ENCODE measurements around the gene LAMA1. TPM values are rescaled to one million over a fixed set of nuclear protein-coding genes. Genes with fewer than 3 reads are reported as not detected.

The LAMA1 gene
- total RNA-seq, 1 experiment from 2014 or later, result 129 TPM

GRCh38 chr18:7071600-7071999 is 46.0 kb downstream of the LAMA1 start:
- Histone ChIP-seq H3K9me3 (peaks cover 7% of the 10 kb centered on the region; the same call in 1 of the 2 replicates), H3K4me3 (ENCODE audit: low read depth, low read length) (no peak overlapping the region), H3K36me3 (ENCODE audit: control insufficient read depth, insufficient read depth, low read length) (no peaks in the 10 kb centered on the region), H3K27me3 (replicated peaks; ENCODE audit: control insufficient read depth, insufficient read depth, low read length) (no peaks in the 10 kb centered on the region), H3K4me1 (peaks cover 50% of the 10 kb centered on the region)
- CTCF ChIA-PET, result no interaction called here
- Mint-ChIP-seq H3K9me3 (ENCODE audit: unreplicated experiment) (no peaks in the 10 kb centered on the region), H3K4me3 (ENCODE audit: unreplicated experiment) (no peak overlapping the region), H3K27ac (ENCODE audit: unreplicated experiment) (no peak overlapping the region), H3K27me3 (ENCODE audit: insufficient read depth, unreplicated experiment) (no peaks in the 10 kb centered on the region), H3K36me3 (ENCODE audit: insufficient read depth, unreplicated experiment) (peaks cover 6% of the 10 kb centered on the region), H3K4me1 (ENCODE audit: low read depth, unreplicated experiment) (peaks cover 42% of the 10 kb centered on the region)
- POLR2A ChIA-PET, result no interaction called here
- no peak for DNase-seq
- BruUV-seq (replicated peaks), result no TSS peak
- no peak for TF ChIP-seq CTCF (IDR thresholded peaks at IDR 0.05; ENCODE audit: insufficient read depth in 1 of 2, low read depth in 1 of 2, low read length in 1 of 2, severe bottlenecking in 1 of 2, unreplicated experiment in 1 of 2)
- intact Hi-C loops (cut with micrococcal nuclease; ENCODE audit: unreplicated experiment), result no loop called here

GRCh38 chr18:7070466-7070865 is 47.1 kb downstream of the LAMA1 start:
- H3K27me3 ChIP-seq (replicated peaks; ENCODE audit: control insufficient read depth, insufficient read depth, low read length), result no peaks in the 10 kb centered on the region
- intact Hi-C loops (cut with micrococcal nuclease; ENCODE audit: unreplicated experiment), result no loop called here
- H3K4me1 ChIP-seq, result peaks cover 61% of the 10 kb centered on the region
- CTCF ChIA-PET, result no interaction called here
- H3K36me3 ChIP-seq (ENCODE audit: control insufficient read depth, insufficient read depth, low read length), result no peaks in the 10 kb centered on the region
- peaks cover 7% of the 10 kb centered on the region; the same call in 1 of the 2 replicates for H3K9me3 ChIP-seq
- peaks cover 42% of the 10 kb centered on the region for H3K4me1 Mint-ChIP-seq (ENCODE audit: low read depth, unreplicated experiment)
- no peaks in the 10 kb centered on the region for H3K27me3 Mint-ChIP-seq (ENCODE audit: insufficient read depth, unreplicated experiment)
- no TSS peak for BruUV-seq (replicated peaks)
- no peak overlapping the region for H3K27ac Mint-ChIP-seq (ENCODE audit: unreplicated experiment)
- H3K9me3 Mint-ChIP-seq (ENCODE audit: unreplicated experiment), result no peaks in the 10 kb centered on the region
- DNase-seq, result no peak
- peaks cover 6% of the 10 kb centered on the region for H3K36me3 Mint-ChIP-seq (ENCODE audit: insufficient read depth, unreplicated experiment)
- H3K4me3 Mint-ChIP-seq (ENCODE audit: unreplicated experiment), result no peak overlapping the region
- H3K4me3 ChIP-seq (ENCODE audit: low read depth, low read length), result no peak overlapping the region
- no peak for TF ChIP-seq CTCF (IDR thresholded peaks at IDR 0.05; ENCODE audit: insufficient read depth in 1 of 2, low read depth in 1 of 2, low read length in 1 of 2, severe bottlenecking in 1 of 2, unreplicated experiment in 1 of 2)
- POLR2A ChIA-PET, result no interaction called here

- BruUV-seq (replicated peaks), result TSS peak; percentile 70
- Histone ChIP-seq H3K4me3 (ENCODE audit: low read depth, low read length) (no peak overlapping the region), H3K9me3 (peaks cover 7% of the 10 kb centered on the region; the same call in 1 of the 2 replicates), H3K36me3 (ENCODE audit: control insufficient read depth, insufficient read depth, low read length) (no peaks in the 10 kb centered on the region), H3K4me1 (peaks cover 64% of the 10 kb centered on the region), H3K27me3 (replicated peaks; ENCODE audit: control insufficient read depth, insufficient read depth, low read length) (no peaks in the 10 kb centered on the region)
- Mint-ChIP-seq H3K27ac (ENCODE audit: unreplicated experiment) (peak overlapping the region; percentile 88), H3K9me3 (ENCODE audit: unreplicated experiment) (no peaks in the 10 kb centered on the region), H3K4me1 (ENCODE audit: low read depth, unreplicated experiment) (peaks cover 43% of the 10 kb centered on the region), H3K4me3 (ENCODE audit: unreplicated experiment) (peak overlapping the region; percentile 56), H3K27me3 (ENCODE audit: insufficient read depth, unreplicated experiment) (no peaks in the 10 kb centered on the region), H3K36me3 (ENCODE audit: insufficient read depth, unreplicated experiment) (peaks cover 6% of the 10 kb centered on the region)
- ChIA-PET CTCF (interaction anchor here (0.8 to 1.4 kb wide), 4 partner anchors 19 to 108 kb away, joined by 3 to 7 read pairs (median 4); no protein-coding TSS in a partner anchor), POLR2A (interaction anchor here (0.5 to 0.7 kb wide), 3 partner anchors 27 to 39 kb away, joined by 3 to 4 read pairs (median 3); no protein-coding TSS in a partner anchor)
- peak; percentile 47 to 68 for DNase-seq
- intact Hi-C loops (cut with micrococcal nuclease; ENCODE audit: unreplicated experiment), result no loop called here
- TF ChIP-seq CTCF (IDR thresholded peaks at IDR 0.05; ENCODE audit: insufficient read depth in 1 of 2, low read depth in 1 of 2, low read length in 1 of 2, severe bottlenecking in 1 of 2, unreplicated experiment in 1 of 2), result no peak
These were observed 48.6 kb downstream of the LAMA1 start for GRCh38 chr18:7068871-7069590.

Measured in Caco-2 (cell line).